GM18502 (cell line): ENCODE measurements around the gene CCP110.
"Not testable (repeated sequence)": the region's sequence is repeated elsewhere in the genome, so short reads cannot be mapped to it uniquely, and the experiment has no call there.

Experiments
- ATAC-seq: cut with Tn5 transposase; IDR thresholded peaks from one replicate; pipeline ENCODE4 v1.9.1; 2021; ENCODE audit warnings: mild to moderate bottlenecking; ENCODE audit not compliant: unreplicated experiment, poor library complexity

Gene CCP110

DNA sequence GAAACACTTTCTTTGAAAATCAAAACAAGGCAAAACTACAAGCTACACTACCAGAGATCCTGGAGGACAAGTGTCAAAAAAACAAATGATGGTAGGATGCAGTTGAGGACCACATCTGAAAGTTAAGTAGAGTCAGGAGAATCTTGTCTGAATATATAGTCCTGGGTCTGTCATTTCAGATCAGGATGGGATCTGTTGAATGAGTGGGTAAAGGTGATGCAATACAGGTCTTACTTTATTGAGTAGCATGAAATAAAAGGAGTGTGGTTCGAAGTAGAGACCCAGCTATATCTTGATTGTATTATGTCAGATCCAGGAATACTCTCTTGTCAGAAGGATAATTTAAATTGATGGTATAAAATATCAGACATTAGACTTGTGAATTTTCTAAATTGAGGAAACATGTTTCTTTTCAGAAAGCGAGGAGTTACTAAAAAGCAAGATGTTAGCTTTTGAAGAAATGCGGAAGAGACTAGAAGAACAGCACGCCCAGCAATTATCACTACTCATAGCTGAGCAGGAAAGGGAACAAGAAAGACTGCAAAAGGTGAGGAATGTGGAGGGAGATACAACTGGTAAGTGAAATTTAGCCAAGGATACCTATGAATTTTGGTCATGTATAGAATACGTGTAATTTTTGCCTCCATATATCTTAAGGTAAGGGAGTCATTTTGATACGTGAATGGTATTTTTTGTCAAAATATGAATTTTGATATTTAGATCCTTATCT, 16.7 kb downstream of the CCP110 start:
- no peak for ATAC-seq

GRCh38 chr16:19542138-19542821, 18.5 kb downstream of the CCP110 start:
- no peak for ATAC-seq

- ATAC-seq = not testable (repeated sequence)
These were observed 19.7 kb downstream of the CCP110 start for GRCh38 chr16:19543278-19543996.

GRCh38 chr16:19548144-19548543, 24.4 kb downstream of the CCP110 start:
- ATAC-seq = no peak

DNA sequence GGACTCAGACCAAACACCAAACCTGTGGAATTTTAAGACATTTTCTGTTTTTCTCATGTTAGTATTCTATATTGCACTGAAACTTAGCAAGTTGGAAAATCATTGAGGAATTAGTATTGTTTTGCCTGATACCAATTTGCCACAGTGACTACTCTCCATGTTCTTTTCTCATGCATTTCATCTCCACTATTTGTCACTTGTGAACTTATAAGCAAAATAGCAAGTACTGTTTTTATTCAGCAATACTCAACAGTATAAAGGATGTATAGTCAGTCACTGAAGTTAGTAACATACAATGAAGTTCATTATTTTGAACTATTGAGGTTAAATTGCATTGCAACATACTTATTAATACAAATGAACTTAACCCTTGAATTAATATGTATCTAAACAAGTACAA, 25.9 kb downstream of the CCP110 start:
- no peak for ATAC-seq

- peak; percentile 97 for ATAC-seq
These were observed 31.6 kb downstream of the CCP110 start, which contains the start of gene VPS35L for GRCh38 chr16:19555186-19555937. Gene VPS35L (plus strand): TSS chr16:19555703. CDS start chr16:19555730, 27 bp downstream.

DNA sequence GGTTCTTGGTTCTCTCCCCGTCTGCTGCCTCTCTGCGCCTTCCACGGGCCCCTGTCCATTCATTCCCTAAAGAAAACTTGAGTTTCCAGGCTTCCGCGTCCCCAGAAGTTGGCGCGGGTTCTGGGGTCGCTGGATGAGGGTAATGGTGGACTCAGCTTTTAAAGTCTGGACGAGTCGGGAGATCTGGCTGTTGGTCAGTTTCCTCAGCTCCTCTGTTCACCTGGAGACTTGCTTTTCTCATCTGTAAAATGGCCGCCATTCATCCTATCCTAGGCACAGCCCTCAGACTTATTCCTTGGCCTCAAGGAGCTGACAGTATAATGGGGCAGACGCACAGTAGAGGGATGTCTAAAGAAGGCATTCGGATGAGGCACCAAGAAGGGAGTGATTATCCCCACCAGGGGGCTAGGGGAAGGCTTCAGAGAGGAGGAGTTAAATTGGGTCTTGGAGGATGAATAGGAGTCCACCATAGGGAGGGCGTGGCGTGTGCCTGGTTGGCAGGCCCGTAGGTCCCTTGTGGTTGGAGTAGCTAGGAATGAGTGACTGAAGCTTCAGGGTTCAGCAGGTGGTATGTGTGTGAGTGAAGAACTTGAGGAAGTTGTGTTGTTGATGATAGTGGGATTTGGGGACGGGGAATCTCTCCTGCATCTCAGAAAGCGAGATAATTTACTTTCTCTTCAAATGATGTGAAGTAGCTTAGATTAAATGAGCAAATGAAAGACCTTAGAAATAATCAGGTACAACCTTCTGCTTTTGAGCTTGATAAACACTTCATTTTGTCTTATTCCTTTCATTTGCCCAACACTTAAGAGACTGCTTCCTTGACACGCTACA, 32.4 kb downstream of the CCP110 start:
- no peak for ATAC-seq

DNA sequence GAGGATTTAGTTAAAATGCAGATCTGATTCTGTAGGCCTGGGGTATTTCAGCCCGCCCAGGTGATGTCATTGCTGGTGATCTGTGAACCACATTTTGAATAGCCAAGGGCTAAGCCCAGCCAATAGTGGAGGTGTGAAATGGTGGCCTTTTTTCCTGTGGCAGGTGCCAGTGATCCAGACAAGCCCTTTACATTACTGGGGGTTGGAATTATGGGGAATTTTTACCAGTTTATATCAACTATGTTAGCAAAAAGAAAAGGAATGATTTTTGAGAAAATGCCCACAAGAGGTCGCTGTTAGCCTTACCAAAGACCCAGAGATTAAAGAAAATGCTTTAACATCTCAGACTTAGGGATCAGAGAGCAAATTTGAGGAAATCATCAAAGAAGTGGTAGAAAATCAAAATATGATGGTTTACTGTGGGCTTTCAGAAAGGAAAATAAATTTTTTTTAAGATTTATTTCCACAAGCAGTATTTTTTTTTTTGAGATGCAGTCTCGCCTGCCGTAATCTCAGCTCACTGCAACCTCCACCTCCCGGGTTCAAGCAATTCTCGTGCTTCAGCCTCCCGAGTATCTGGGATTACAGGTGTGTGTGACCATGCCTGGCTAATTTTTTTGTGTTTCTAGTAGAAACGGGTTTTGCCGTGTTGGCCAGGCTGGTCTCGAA, 35.6 kb downstream of the CCP110 start:
- ATAC-seq = no peak

GRCh38 chr16:19560078-19560477, 36.3 kb downstream of the CCP110 start:
- no peak for ATAC-seq

GRCh38 chr16:19563377-19563776, 39.6 kb downstream of the CCP110 start:
- ATAC-seq = no peak

- no peak for ATAC-seq
These were observed 42.6 kb downstream of the CCP110 start for GRCh38 chr16:19566362-19566761.

DNA sequence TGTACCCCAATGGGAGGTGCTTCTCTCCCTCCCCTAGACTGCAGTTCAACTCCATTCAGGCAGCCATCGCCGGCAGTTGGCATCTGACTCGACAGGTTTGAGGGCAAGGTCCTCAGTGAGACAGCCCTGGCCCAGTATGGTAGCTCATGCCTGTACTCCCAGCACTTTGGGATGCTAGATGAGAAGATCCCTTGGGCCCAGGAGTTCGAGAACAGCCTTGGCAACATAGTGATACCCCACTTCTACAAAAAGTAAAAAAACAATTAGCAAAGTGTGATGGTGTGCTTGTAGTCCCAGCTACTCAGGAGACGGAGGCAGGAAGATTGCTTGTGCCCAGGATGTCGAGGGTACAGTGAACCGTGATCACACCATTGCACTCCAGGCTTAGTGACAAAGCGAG, 43.8 kb downstream of the CCP110 start:
- no peak for ATAC-seq

DNA sequence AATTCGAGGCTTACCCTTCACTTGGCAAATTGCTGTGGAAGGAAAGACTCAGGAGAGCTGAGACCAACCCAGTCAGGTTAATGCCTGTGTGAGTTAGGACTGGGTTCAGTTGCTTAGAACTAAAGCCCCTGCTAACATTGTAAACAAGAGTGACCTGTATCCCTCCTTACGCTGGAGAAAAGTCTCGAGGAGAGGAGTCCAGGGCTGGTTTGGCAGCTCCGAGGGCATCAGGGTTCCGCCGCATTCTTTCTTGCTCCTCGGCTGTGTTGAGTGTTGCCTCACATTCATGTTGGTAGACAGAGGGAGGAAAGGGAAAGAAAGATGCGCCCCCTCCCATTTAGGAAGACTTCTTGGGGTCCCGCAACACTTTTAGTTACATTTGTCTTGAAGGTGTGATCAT, 50.3 kb downstream of the CCP110 start:
- no peak for ATAC-seq

DNA sequence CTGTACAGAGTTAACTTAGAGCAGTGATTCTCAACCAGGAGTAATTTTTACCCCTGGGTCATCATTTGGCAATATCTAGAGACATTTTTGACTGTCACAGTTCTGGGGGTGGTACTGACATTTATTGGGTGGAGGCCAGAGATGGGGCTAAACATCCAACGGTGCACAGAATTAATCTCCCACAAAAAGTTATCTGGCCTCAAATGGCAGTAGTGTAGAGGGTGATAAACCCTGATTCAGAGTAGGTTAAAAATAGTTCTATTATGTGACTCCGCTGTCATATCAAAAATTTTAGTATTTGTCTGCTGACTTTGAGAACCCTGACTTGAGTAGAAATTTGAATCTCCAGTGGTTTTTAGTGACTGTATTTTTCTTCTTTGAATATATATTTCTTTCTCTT, 50.9 kb downstream of the CCP110 start:
- no peak for ATAC-seq

DNA sequence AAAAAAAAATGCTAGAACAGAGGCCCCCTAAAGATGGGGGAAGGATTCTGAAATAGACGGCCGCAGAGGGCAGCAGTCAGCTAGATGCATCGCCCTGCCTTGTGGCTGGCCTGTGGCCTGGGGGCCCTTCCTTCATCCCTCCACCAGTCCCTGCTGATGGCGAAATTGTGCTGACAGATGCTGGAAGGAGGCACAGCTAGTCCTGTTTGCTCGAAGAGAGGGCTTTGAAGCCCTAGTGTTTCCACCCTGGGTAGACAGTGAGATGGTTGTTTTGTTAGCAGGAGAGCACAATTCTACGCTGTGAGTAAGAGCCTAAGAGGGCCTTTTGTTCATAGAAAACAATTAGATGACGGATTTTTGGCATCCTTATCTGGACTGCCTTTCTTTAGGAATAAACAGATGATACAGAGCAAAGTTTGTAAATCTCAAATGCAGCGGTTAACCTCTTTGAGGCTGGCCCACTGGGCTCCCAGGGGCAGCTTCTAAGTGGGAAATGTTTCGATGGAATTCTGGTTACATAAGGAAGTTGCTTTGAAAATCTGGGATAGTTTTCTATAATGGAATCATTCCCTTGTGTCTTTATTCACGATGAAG, 54.7 kb downstream of the CCP110 start:
- no peak for ATAC-seq

GRCh38 chr16:19582050-19582831, 58.5 kb downstream of the CCP110 start:
- no peak for ATAC-seq

GRCh38 chr16:19583665-19584300, 60.0 kb downstream of the CCP110 start:
- ATAC-seq = no peak

DNA sequence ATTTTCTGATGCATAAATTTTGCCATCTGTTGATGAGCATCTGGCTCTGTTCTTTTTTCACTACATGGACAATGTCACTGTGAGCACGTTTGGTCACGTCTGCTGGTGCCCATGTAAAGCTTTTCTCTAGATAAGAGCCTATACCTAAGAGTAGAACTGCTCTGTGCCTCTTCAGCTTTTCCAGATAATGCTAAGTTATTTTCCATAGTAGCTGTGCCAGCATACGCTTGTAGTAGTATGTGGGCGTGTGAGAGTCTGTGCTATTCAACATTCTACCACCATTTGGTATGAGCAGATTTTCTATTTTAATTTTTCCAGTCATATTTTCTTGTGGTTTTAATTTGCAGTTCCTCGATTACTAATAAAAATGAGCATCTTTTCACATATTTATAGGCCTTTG, 64.9 kb downstream of the CCP110 start:
- no peak for ATAC-seq
